Stimulated activated CD8-positive, alpha-beta memory T cell treated with anti-CD3 and anti-CD28 coated beads, Interleukin-7, amount 100 ng/mL, for 1 hour (primary cell): Measurements from ENCODE around the gene TMTC2.

Experiments used
- DNase-seq, 2 donors: peaks; one replicate each; pipeline ENCODE4 v3.0.0-alpha.2; 2020; ENCODE audit warnings: low read depth in 2 of 2

Gene TMTC2

GRCh38 chr12:82686168-82687020 lies at the start of gene TMTC2:
Gene TMTC2, plus strand, starts transcription at chr12:82686906.
- DNase-seq = peak; percentile 72 to 80

- DNase-seq = no peak
Observed at GRCh38 chr12:82638324-82638723, 48.4 kb upstream of the TMTC2 start.

- no peak for DNase-seq
Observed at GRCh38 chr12:82644896-82645295, 41.8 kb upstream of the TMTC2 start.

GRCh38 chr12:82645414-82645813 lies 41.3 kb upstream of the TMTC2 start:
- DNase-seq = no peak

DNA sequence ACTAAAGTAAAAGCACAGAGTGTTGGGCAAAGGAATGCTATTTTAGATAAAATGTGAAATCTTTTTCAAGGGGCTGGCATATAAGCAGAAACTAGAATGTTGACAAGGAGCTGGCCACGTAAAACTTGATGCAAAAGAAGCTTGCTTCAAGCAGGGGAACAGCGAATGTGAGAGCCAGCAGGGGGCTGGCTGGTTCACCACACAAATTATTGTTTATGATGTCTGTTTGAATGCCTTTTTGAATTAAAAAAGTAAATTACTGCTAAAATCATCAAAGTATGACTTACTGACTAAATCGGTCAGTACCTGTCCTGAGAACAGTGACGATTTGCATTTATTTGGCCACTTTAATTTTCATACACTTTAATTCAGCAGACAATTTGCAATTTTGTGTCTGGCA lies 38.9 kb upstream of the TMTC2 start:
- DNase-seq = no peak

GRCh38 chr12:82648259-82648909 lies 38.3 kb upstream of the TMTC2 start:
- no peak for DNase-seq

GRCh38 chr12:82650627-82651337 lies 35.9 kb upstream of the TMTC2 start:
- no peak for DNase-seq

DNA sequence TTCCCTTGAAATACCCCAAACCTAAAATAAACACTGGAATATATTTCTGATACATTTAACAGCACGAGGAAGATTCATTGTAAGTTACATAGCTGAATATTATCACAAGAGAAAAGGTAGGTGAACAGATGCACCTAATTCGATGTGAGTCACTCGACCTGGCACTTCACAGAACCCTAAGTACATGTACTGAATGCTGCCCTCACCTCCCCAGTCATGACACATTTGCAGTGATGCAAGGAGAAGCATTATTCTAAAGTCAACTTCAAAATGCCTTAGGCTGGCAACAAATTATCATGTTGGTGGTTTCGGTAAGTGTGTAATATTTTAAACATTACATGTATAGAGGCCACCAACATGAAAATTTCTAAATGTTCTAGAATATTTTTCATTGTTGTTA lies 35.2 kb upstream of the TMTC2 start:
- DNase-seq = no peak

DNA sequence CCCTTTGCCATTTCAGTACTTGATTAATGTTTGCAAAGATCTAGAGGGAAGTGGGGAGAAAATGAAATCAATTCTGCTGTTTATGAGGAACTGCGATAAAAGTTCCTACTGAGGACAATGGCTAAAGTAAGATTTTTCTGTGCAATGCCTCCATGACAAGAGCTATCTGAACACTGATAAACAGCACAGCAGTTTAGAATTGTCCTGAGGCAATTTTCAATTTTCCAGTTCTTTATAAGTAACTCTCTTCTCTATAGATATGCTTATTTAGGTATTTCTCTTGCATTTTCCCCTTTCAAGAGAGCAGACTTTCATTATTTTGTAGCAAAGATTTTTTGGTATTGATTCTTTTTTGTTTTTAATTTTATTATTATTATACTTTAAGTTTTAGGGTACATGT lies 34.6 kb upstream of the TMTC2 start:
- DNase-seq = no peak

- DNase-seq = no peak
Observed at GRCh38 chr12:82655751-82656150, 31.0 kb upstream of the TMTC2 start.

GRCh38 chr12:82659343-82660207 lies 27.1 kb upstream of the TMTC2 start:
- DNase-seq = no peak

DNA sequence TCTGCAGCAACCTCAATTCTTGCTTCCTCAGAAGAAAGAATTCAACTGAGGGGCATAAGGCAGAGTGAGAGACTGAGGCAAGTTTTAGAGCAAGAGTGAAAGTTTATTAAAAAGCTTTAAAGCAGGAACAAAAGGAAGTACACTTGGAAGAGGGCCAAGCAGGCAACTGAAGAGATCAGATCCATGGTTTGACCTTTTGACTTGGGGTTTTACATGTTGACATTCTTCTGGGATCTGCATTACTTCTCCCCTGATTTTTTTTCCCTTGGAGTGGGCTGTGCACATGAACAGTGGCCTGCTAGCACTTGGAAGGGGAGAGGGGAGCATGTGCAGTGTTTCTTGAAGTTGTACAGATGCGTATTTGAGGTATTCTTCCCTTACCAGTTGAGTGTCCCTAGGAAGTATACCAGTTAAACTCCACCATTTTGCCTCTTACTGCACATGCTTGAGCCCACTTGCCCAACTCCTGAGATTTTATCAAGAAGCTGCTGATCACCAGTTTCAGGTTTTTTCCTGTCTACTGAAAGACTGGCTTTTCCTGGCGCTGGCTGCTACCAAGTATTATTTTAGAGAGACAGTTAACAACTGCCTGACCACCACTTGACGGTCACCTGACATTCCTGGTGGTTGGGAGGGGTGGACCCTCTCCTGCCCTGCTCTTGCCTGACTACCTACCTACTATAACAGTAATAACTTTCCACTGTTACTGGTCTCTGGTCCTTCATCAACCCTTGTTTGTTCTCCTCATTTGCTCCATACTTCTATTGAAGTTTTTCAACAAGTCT lies 26.0 kb upstream of the TMTC2 start:
- DNase-seq = no peak

- DNase-seq = no peak
Observed at GRCh38 chr12:82663893-82664292, 22.8 kb upstream of the TMTC2 start.

DNA sequence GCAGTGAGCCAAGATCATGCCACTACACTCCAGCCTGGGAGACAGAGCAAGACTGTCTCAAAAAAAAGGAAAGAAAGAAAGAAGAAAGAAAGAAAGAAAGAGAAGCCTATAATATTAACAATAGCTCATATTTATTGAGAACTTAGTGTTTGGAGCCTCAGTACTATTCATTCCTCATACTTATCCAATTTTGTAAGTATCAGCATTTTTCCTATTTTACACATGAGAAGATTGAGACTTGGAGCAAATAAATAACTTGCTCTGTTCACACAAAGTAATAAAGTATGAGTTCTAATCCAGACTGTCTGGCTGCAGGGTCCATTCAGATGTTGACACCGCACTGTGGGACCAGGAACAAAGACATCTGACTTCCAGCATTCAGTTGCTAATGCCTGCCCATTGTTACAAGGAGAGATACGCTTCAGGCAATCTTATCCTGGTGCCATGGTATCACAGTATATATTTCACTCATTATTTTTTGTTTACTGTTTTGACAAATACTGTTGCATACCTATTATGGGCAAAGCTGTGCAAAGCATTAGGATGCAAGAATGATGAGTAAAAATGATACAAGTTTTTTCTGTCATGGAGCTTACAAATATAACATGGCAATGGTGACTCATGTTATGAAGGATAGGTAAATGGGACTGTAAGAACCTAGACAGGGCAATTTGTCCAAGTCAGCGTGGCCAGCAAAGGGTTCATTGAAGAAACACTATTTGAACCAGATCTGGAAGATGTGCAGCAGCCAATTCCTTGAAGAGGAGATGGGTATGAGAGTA lies 21.4 kb upstream of the TMTC2 start:
- DNase-seq = no peak

DNA sequence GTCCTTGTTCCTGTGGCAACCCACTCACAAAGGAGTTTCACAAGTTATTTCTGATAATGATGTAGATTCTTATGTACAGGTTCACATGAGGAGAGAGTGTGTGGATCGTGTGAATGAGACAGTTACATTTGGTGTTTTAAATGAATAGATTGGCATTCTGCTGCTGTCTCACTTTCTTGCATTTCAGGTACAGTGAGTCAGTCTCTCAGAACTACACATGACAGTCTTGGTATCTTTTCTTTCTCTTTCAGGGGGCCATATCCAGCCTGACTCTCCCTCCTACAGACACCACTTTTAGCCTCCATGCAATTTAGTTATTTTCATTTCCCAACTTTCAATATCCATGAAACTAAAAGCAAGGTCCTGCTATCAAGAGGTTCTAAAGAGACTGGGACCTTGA lies 19.9 kb upstream of the TMTC2 start:
- no peak for DNase-seq

- DNase-seq = no peak
Observed at GRCh38 chr12:82671673-82672195, 15.0 kb upstream of the TMTC2 start.

GRCh38 chr12:82672811-82673495 lies 13.8 kb upstream of the TMTC2 start:
- DNase-seq = no peak

GRCh38 chr12:82673698-82674097 lies 13.0 kb upstream of the TMTC2 start:
- no peak for DNase-seq

DNA sequence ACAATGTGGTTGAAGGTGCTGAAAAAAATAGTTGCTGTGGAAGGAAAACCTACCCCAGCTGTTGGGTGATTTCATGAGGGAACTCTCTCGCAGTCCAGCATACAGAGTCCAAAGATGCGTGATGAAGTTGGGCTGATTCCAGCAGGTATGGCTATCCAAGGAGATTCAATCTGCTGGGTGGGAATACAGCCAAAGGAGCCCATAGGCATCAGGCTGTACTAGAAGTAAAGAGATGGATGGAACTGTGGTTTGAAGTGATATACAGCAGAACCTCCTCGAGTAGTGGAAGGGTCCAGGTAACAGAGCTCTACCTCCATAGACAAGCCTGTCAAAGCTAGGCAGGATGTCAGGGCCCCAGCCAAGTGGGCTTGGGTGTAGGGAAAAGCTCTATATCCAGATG lies 11.5 kb upstream of the TMTC2 start:
- DNase-seq = no peak
